ACC112 (cell line): ENCODE data around the gene CFAP210.

Source experiments
- H2AFZ ChIP-seq: fragments of 200-600 bp; sonication (generic); one replicate; pipeline ENCODE4 v1.6.0; 2017; ENCODE audit warnings: antibody characterized with exemption, low read length; ENCODE audit not compliant: unreplicated experiment
- H3K27ac ChIP-seq: fragments of 200-600 bp; sonication (generic); 2 replicates; pipeline ENCODE4 v1.5.1; 2014; ENCODE audit warnings: low read depth, mild to moderate bottlenecking, antibody characterized with exemption, low read length, moderate library complexity
- H3K27me3 ChIP-seq: fragments of 200-600 bp; sonication (generic); 2 replicates; pipeline ENCODE4 v1.6.1; 2014; ENCODE audit warnings: mild to moderate bottlenecking, antibody characterized with exemption, low read length, moderate library complexity, mixed read lengths; ENCODE audit not compliant: insufficient read depth
- H3K36me3 ChIP-seq: fragments of 200-600 bp; sonication (generic); 2 replicates; pipeline ENCODE4 v1.6.1; 2016; ENCODE audit warnings: mild to moderate bottlenecking, antibody characterized with exemption, low read length, moderate library complexity, mixed read lengths; ENCODE audit not compliant: insufficient read depth
- H3K4me1 ChIP-seq: fragments of 200-600 bp; sonication (generic); one replicate; pipeline ENCODE4 v1.6.1; 2016; ENCODE audit warnings: low read length, mixed read lengths; ENCODE audit not compliant: insufficient read depth, unreplicated experiment, control insufficient read depth
- H3K4me3 ChIP-seq: fragments of 200-600 bp; sonication (generic); 2 replicates; pipeline ENCODE4 v1.5.1; 2014; ENCODE audit warnings: mild to moderate bottlenecking, low read depth, low read length
- H3K79me2 ChIP-seq: fragments of 200-600 bp; sonication (generic); one replicate; pipeline ENCODE4 v1.6.0; 2016; ENCODE audit warnings: low read length; ENCODE audit not compliant: control insufficient read depth, unreplicated experiment, insufficient read depth

CFAP210 gene

DNA sequence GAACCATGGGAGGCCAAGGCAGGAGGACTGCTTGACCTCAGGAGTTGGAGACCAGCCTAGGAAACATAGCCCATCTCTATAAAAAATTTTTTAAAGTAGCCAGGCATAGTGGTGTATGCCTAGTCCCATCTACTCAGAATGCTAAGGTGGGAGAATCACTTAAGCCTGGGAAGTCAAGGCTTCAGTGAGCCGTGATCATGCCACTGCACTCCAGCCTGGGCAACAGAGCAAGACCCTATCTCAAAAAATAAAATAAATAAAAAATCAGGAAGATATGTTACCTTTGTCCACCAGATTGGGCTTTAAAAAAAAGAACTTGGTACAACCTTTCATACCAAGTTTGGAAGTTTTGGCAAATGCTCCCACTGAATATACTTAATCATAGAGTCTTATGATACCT lies 35.3 kb downstream of the CFAP210 start:
- Histone ChIP-seq H3K4me3 (no peak overlapping the region), H3K27ac (no peak overlapping the region), H3K79me2 (no peaks in the 10 kb centered on the region), H2AFZ (no peak overlapping the region), H3K4me1 (no peaks in the 10 kb centered on the region), H3K27me3 (peaks cover 6% of the 10 kb centered on the region; the same call in 1 of the 2 replicates), H3K36me3 (no peaks in the 10 kb centered on the region)

- H3K4me3 ChIP-seq: no peak overlapping the region
- no peaks in the 10 kb centered on the region for H3K4me1 ChIP-seq
- H3K27me3 ChIP-seq: peaks cover 6% of the 10 kb centered on the region; the same call in 1 of the 2 replicates
- no peaks in the 10 kb centered on the region for H3K79me2 ChIP-seq
- no peak overlapping the region for H2AFZ ChIP-seq
- no peaks in the 10 kb centered on the region for H3K36me3 ChIP-seq
- H3K27ac ChIP-seq: no peak overlapping the region
These were observed 38.0 kb downstream of the CFAP210 start for GRCh38 chr2:169656164-169656563.

- no peak overlapping the region for H2AFZ ChIP-seq
- H3K27me3 ChIP-seq: peaks cover 6% of the 10 kb centered on the region; the same call in 1 of the 2 replicates
- H3K27ac ChIP-seq: no peak overlapping the region
- H3K4me1 ChIP-seq: no peaks in the 10 kb centered on the region
- no peak overlapping the region for H3K4me3 ChIP-seq
- no peaks in the 10 kb centered on the region for H3K36me3 ChIP-seq
- H3K79me2 ChIP-seq: no peaks in the 10 kb centered on the region
These were observed 40.6 kb downstream of the CFAP210 start for GRCh38 chr2:169653636-169654035.

- Histone ChIP-seq H3K27me3 (no peaks in the 10 kb centered on the region), H3K36me3 (no peaks in the 10 kb centered on the region), H2AFZ (no peak overlapping the region), H3K4me3 (no peak overlapping the region), H3K4me1 (no peaks in the 10 kb centered on the region), H3K27ac (no peak overlapping the region), H3K79me2 (no peaks in the 10 kb centered on the region)
These were observed 44.9 kb downstream of the CFAP210 start for GRCh38 chr2:169649278-169649677.

- no peaks in the 10 kb centered on the region for H3K36me3 ChIP-seq
- no peak overlapping the region for H3K27ac ChIP-seq
These were observed 46.7 kb downstream of the CFAP210 start for GRCh38 chr2:169647496-169647895.

DNA sequence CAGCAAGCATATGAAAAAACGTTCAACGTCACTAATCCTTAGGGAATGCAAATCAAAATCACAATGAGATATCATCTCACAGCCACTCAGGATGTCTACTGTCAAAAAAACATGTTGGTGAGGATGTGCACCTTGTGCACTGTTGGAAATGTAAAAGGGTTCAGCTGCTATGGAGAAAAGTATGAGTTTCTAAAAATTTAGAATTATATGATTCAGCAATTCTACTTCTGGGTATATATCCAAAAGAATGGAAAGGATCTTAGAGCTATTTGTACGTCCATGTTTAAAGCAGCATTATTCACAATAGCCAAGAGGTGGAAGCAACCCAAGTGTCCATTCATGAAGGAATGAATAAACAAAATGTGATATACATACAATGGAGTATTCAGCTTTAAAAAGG lies 50.0 kb downstream of the CFAP210 start:
- H3K4me1 ChIP-seq: no peaks in the 10 kb centered on the region
- H3K27ac ChIP-seq: no peak overlapping the region
- no peak overlapping the region for H2AFZ ChIP-seq
- H3K36me3 ChIP-seq: no peaks in the 10 kb centered on the region
- H3K27me3 ChIP-seq: no peaks in the 10 kb centered on the region
- H3K4me3 ChIP-seq: no peak overlapping the region
- no peaks in the 10 kb centered on the region for H3K79me2 ChIP-seq

More at GRCh38 chr2:169647496-169647895, 46.7 kb downstream of the CFAP210 start:
- Histone ChIP-seq H3K27me3 (no peaks in the 10 kb centered on the region), H3K4me1 (no peaks in the 10 kb centered on the region), H2AFZ (no peak overlapping the region), H3K79me2 (no peaks in the 10 kb centered on the region), H3K4me3 (no peak overlapping the region)

- peaks cover 11% of the 10 kb centered on the region for H3K4me1 ChIP-seq
- no peaks in the 10 kb centered on the region for H3K27me3 ChIP-seq
- no peak overlapping the region for H3K4me3 ChIP-seq
- H2AFZ ChIP-seq: no peak overlapping the region
- no peaks in the 10 kb centered on the region for H3K79me2 ChIP-seq
- H3K36me3 ChIP-seq: peaks cover 23% of the 10 kb centered on the region
- H3K27ac ChIP-seq: no peak overlapping the region
These were observed 52.7 kb downstream of the CFAP210 start for GRCh38 chr2:169641464-169641863.

DNA sequence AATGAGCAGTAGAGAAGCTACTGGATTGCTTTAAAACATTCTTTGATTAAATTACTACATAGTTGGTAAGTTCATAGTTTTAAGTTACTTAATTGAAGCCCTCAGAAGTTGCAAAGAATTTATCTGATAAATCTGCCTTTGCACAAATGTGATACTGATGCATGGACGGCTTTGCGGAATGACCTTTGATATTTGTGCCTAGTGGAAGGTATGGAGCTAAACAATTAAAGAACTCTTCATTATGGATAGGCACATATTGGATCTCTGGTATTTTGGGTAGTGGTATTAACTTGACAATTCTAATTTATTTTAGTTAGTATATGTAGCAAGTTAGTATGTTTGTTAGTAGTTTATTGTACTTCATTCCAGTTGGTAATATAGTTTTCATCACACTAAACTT lies 54.1 kb downstream of the CFAP210 start:
- Histone ChIP-seq H3K27me3 (no peaks in the 10 kb centered on the region), H2AFZ (no peak overlapping the region), H3K4me3 (no peak overlapping the region), H3K27ac (no peak overlapping the region), H3K36me3 (peaks cover 34% of the 10 kb centered on the region), H3K4me1 (peaks cover 11% of the 10 kb centered on the region), H3K79me2 (no peaks in the 10 kb centered on the region)

- no peaks in the 10 kb centered on the region for H3K27me3 ChIP-seq
- peaks cover 47% of the 10 kb centered on the region for H3K36me3 ChIP-seq
- H3K4me1 ChIP-seq: peaks cover 11% of the 10 kb centered on the region
- no peaks in the 10 kb centered on the region for H3K79me2 ChIP-seq
- H3K27ac ChIP-seq: 0 out of 2 replicates have a peak overlapping the region, but pooled peaks have one; percentile 6
- H2AFZ ChIP-seq: no peak overlapping the region
- H3K4me3 ChIP-seq: no peak overlapping the region
These were observed 56.6 kb downstream of the CFAP210 start for GRCh38 chr2:169637620-169638019.

- Histone ChIP-seq H3K4me1 (peaks cover 11% of the 10 kb centered on the region), H2AFZ (no peak overlapping the region), H3K79me2 (no peaks in the 10 kb centered on the region), H3K4me3 (no peak overlapping the region), H3K27ac (no peak overlapping the region), H3K36me3 (peaks cover 52% of the 10 kb centered on the region), H3K27me3 (no peaks in the 10 kb centered on the region)
These were observed 57.6 kb downstream of the CFAP210 start for GRCh38 chr2:169636440-169637097.

- Histone ChIP-seq H3K27me3 (no peaks in the 10 kb centered on the region), H3K36me3 (peaks cover 18% of the 10 kb centered on the region), H3K4me3 (no peak overlapping the region), H2AFZ (no peak overlapping the region), H3K27ac (no peak overlapping the region), H3K4me1 (no peaks in the 10 kb centered on the region), H3K79me2 (no peaks in the 10 kb centered on the region)
These were observed 68.4 kb downstream of the CFAP210 start for GRCh38 chr2:169625781-169626180.
